ENCODE measurements around the gene SSPN.

Gene SSPN

GRCh38 chr12:26212396-26212795, 17.0 kb downstream of the SSPN start:
- TF ChIP-seq CTCF (conservative IDR thresholded peaks at IDR 0.05): no peak
- H3K27ac ChIP-seq: no peak overlapping the region

- TF ChIP-seq CTCF (conservative IDR thresholded peaks at IDR 0.05): no peak
- H3K27ac ChIP-seq: no peak overlapping the region
Observed at GRCh38 chr12:26212988-26213387, 17.6 kb downstream of the SSPN start.

GRCh38 chr12:26214121-26214520, 18.7 kb downstream of the SSPN start:
- TF ChIP-seq CTCF (conservative IDR thresholded peaks at IDR 0.05): no peak
- H3K27ac ChIP-seq: no peak overlapping the region

GRCh38 chr12:26219736-26220135, 24.4 kb downstream of the SSPN start:
- no peak for TF ChIP-seq CTCF (conservative IDR thresholded peaks at IDR 0.05)
- no peak overlapping the region for H3K27ac ChIP-seq

GRCh38 chr12:26224657-26225056, 29.3 kb downstream of the SSPN start:
- no peak overlapping the region for H3K27ac ChIP-seq
- TF ChIP-seq CTCF (conservative IDR thresholded peaks at IDR 0.05): no peak

- TF ChIP-seq CTCF (conservative IDR thresholded peaks at IDR 0.05): no peak
- peak overlapping the region; percentile 47 for H3K27ac ChIP-seq
Observed at GRCh38 chr12:26226122-26226521, 30.7 kb downstream of the SSPN start.

- TF ChIP-seq CTCF (conservative IDR thresholded peaks at IDR 0.05): no peak
- peak overlapping the region; percentile 47 for H3K27ac ChIP-seq
Observed at GRCh38 chr12:26226629-26227360, 31.4 kb downstream of the SSPN start.
